H1 (cell line): ENCODE data around the gene TLE1. TPM values are rescaled to one million over a fixed set of nuclear protein-coding genes. Genes with fewer than 3 reads are reported as not detected.

Experiments
- CTCF ChIA-PET: fragments of 300-600 bp; sonication (Branson Sonifier 250); formaldehyde crosslinking; loops from one replicate; lab custom pipeline; 2021; ENCODE audit not compliant: partially characterized antibody; lab: Charles Lee
- POLR2A ChIA-PET: fragments of 300-600 bp; sonication (Branson Sonifier 250); formaldehyde crosslinking; loops from one replicate; lab custom pipeline; 2021; ENCODE audit warnings: inconsistent platforms; ENCODE audit not compliant: partially characterized antibody; lab: Charles Lee
- DNase-seq, 2 experiments: peaks; one replicate each; pipeline versions ENCODE4 v3.0.0 to v3.0.0-alpha.2; 2010 to 2022; ENCODE audit warnings: low spot score in 2 of 2, low read depth in 1 of 2, mixed read lengths in 1 of 2
- FAIRE-seq: peaks from 2 replicates; lab custom pipeline; 2011; peaks lifted over from hg19 to GRCh38; lab: Jason Lieb, UNC
- H2AFZ ChIP-seq: 2 replicates; pipeline ENCODE4 v1.8.1; 2012; ENCODE audit warnings: low read length, inconsistent platforms
- H2AK5ac ChIP-seq: 2 replicates; pipeline ENCODE4 v1.6.1; 2013; ENCODE audit warnings: low read depth, low read length
- H2BK120ac ChIP-seq: replicated peaks from 2 replicates; pipeline ENCODE3; 2013; ENCODE audit warnings: low read depth, low read length, inconsistent platforms
- H2BK12ac ChIP-seq: 2 replicates; pipeline ENCODE4 v1.6.1; 2013; ENCODE audit warnings: low read depth, low read length
- H2BK15ac ChIP-seq: 2 replicates; pipeline ENCODE4 v1.6.1; 2013; ENCODE audit warnings: low read length
- H2BK20ac ChIP-seq: 2 replicates; pipeline ENCODE4 v1.6.1; 2013; ENCODE audit warnings: low read length
- H2BK5ac ChIP-seq: 2 replicates; pipeline ENCODE4 v1.6.1; 2013; ENCODE audit warnings: low read depth, low read length
- H3K14ac ChIP-seq: 2 replicates; pipeline ENCODE4 v1.6.1; 2013; ENCODE audit warnings: inconsistent platforms; ENCODE audit not compliant: insufficient read length
- H3K18ac ChIP-seq: 2 replicates; pipeline ENCODE4 v1.6.1; 2013; ENCODE audit warnings: low read length; ENCODE audit errors: extremely low read depth
- H3K23ac ChIP-seq: 2 replicates; pipeline ENCODE4 v1.6.1; 2013; ENCODE audit warnings: inconsistent platforms; ENCODE audit not compliant: insufficient read length
- H3K23me2 ChIP-seq: 2 replicates; pipeline ENCODE4 v1.6.1; 2013; ENCODE audit warnings: low read depth, low read length
- H3K27ac ChIP-seq: 2 replicates; pipeline ENCODE4 v1.6.1; 2011; ENCODE audit warnings: low read depth, low read length, inconsistent platforms
- H3K27me3 ChIP-seq, 4 experiments: replicated peaks in 1 of 4; 1 replicate in 1 of 4; 2 replicates in 3 of 4; pipeline versions ENCODE4 v1.6.1 to v1.8.1; 2011 to 2013; ENCODE audit warnings: low read length in 3 of 4, mild to moderate bottlenecking in 3 of 4, inconsistent platforms in 2 of 4, mixed read lengths in 2 of 4, moderate library complexity in 1 of 4; ENCODE audit not compliant: control insufficient read depth in 3 of 4, insufficient read depth in 3 of 4; ENCODE audit errors: extremely low read depth in 1 of 4
- H3K36me3 ChIP-seq, 4 experiments: 2 replicates each; pipeline versions ENCODE4 v1.6.1 to v1.8.1; 2011 to 2013; ENCODE audit warnings: mild to moderate bottlenecking in 4 of 4, low read length in 3 of 4, moderate library complexity in 2 of 4, control low read depth in 1 of 4, inconsistent platforms in 1 of 4; ENCODE audit not compliant: insufficient read depth in 4 of 4, control insufficient read depth in 2 of 4
- H3K4ac ChIP-seq: replicated peaks from 2 replicates; pipeline ENCODE3; 2013; ENCODE audit warnings: low read length, low read depth, mixed read lengths, inconsistent platforms; ENCODE audit not compliant: insufficient read length
- H3K4me1 ChIP-seq, 4 experiments: replicated peaks in 1 of 4; 1 replicate in 1 of 4; 2 replicates in 3 of 4; pipeline versions ENCODE4 v1.6.1 to v1.8.1; 2011 to 2013; ENCODE audit warnings: low read length in 3 of 4, inconsistent platforms in 2 of 4, mixed read lengths in 1 of 4; ENCODE audit not compliant: insufficient read depth in 4 of 4, control insufficient read depth in 3 of 4
- H3K4me2 ChIP-seq, 2 experiments: 2 replicates each; pipeline versions ENCODE4 v1.6.1 to v1.8.1; 2011 to 2013; ENCODE audit warnings: low read depth in 2 of 2, low read length in 2 of 2, control low read depth in 1 of 2, inconsistent platforms in 1 of 2, mild to moderate bottlenecking in 1 of 2; ENCODE audit not compliant: insufficient read depth in 1 of 2
- H3K4me3 ChIP-seq, 4 experiments: fragments of 200-600, 300-600 bp in 1 of 4; sonication (generic), shearing (Covaris generic), sonication (Bioruptor Twin) in 1 of 4; 2 replicates each; pipeline versions ENCODE4 v1.5.1 to v1.8.1; 2011 to 2016; ENCODE audit warnings: low read length in 4 of 4, low read depth in 3 of 4, control low read depth in 2 of 4, inconsistent platforms in 2 of 4, mild to moderate bottlenecking in 2 of 4, mixed read lengths in 1 of 4, moderate library complexity in 1 of 4; ENCODE audit not compliant: insufficient read depth in 2 of 4; ENCODE audit errors: extremely low read depth in 1 of 4
- H3K56ac ChIP-seq: replicated peaks from 2 replicates; pipeline ENCODE3; 2013; ENCODE audit warnings: low read depth, mild to moderate bottlenecking, mixed read lengths, low read length, inconsistent platforms; ENCODE audit not compliant: insufficient read length
- H3K79me1 ChIP-seq: 2 replicates; pipeline ENCODE4 v1.6.1; 2013; ENCODE audit warnings: low read depth, low read length, control low read depth
- H3K79me2 ChIP-seq, 2 experiments: 2 replicates each; pipeline versions ENCODE4 v1.6.1 to v1.8.1; 2012 to 2013; ENCODE audit warnings: low read length in 2 of 2, mild to moderate bottlenecking in 2 of 2, inconsistent platforms in 1 of 2; ENCODE audit not compliant: insufficient read depth in 2 of 2, control insufficient read depth in 1 of 2
- H3K9ac ChIP-seq, 4 experiments: replicated peaks in 1 of 4; 1 replicate in 1 of 4; 2 replicates in 3 of 4; pipeline versions ENCODE4 v1.6.1 to v1.8.1; 2011 to 2013; ENCODE audit warnings: low read depth in 3 of 4, low read length in 3 of 4, control low read depth in 2 of 4, mild to moderate bottlenecking in 2 of 4, moderate library complexity in 2 of 4, inconsistent platforms in 1 of 4; ENCODE audit errors: extremely low read depth in 1 of 4
- H3K9me3 ChIP-seq, 2 experiments: 2 replicates each; pipeline versions ENCODE4 v1.6.1 to v1.8.1; 2012 to 2013; ENCODE audit warnings: mild to moderate bottlenecking in 2 of 2, moderate library complexity in 2 of 2, control low read depth in 1 of 2, inconsistent platforms in 1 of 2, low read depth in 1 of 2, low read length in 1 of 2, mixed read lengths in 1 of 2; ENCODE audit not compliant: insufficient read depth in 2 of 2
- H4K20me1 ChIP-seq, 2 experiments: replicated peaks in 1 of 2; 2 replicates each; pipeline versions ENCODE3 to v1.8.1; 2011 to 2013; ENCODE audit warnings: inconsistent platforms in 2 of 2, low read length in 2 of 2, mild to moderate bottlenecking in 1 of 2; ENCODE audit not compliant: insufficient read depth in 2 of 2, control insufficient read depth in 1 of 2
- H4K5ac ChIP-seq: 2 replicates; pipeline ENCODE4 v1.6.1; 2013; ENCODE audit warnings: low read length, low read depth, mixed read lengths, inconsistent platforms; ENCODE audit not compliant: insufficient read length
- H4K8ac ChIP-seq: 2 replicates; pipeline ENCODE4 v1.8.0; 2013; ENCODE audit warnings: mild to moderate bottlenecking, moderate library complexity, low read length, inconsistent platforms; ENCODE audit not compliant: insufficient read depth; ENCODE audit errors: extremely low read depth
- H4K91ac ChIP-seq: replicated peaks from 2 replicates; pipeline ENCODE3; 2013; ENCODE audit warnings: low read length, mixed read lengths, inconsistent platforms; ENCODE audit not compliant: insufficient read length
- CEBPB ChIP-seq: IDR thresholded peaks from 2 replicates; pipeline ENCODE4 v1.6.1; 2012; ENCODE audit warnings: low read depth, low read length
- WGBS, 2 experiments: shearing (Covaris generic) in 1 of 2; methylation state at CpG; one replicate each; pipeline versions ENCODE4 v1.1.6 to v1.1.7; 2013 to 2015; ENCODE audit warnings: low lambda C conversion rate in 2 of 2, mixed read lengths in 2 of 2, inconsistent platforms in 1 of 2, low coverage in 1 of 2, missing lambda C conversion rate in 1 of 2; ENCODE audit not compliant: insufficient replicate concordance in 2 of 2, insufficient coverage in 1 of 2, insufficient read length in 1 of 2; ENCODE audit errors: extremely low coverage in 1 of 2, missing lambda C conversion rate in 1 of 2; 5-methylcytosine and 5-hydroxymethylcytosine counted together
- polyA plus RNA-seq, 7 experiments: library from polyadenylated mRNA; depleted of rRNA in 3 of 7; stranded (reverse) in 5 of 7; unstranded in 2 of 7; fragments of >200 nt in 5 of 7; fragments of 200-250 nt in 2 of 7; gene quantifications; 1 replicate in 5 of 7; 2 replicates in 1 of 7; 4 replicates in 1 of 7; pipeline versions ENCODE4 v1.2.1 to v1.2.3, GENCODE V29; 2011 to 2013; ENCODE audit warnings: missing spikeins in 2 of 7, mixed read lengths in 2 of 7
- total RNA-seq: library from RNA; stranded (reverse); fragmentation: NEBNext Ultra II Directional; extraction: Animal tissue kit (Norgen Biotek cat#: 25700); gene quantifications from 2 replicates; pipeline ENCODE4 v1.2.1, GENCODE V29; 2021

TLE1 gene
- total and polyA plus RNA-seq, 2 of the 8 experiments (the other 6 are each of a cell fraction or from before 2014, with no cell fraction given), result 81.8 to 91.6 TPM

- Histone ChIP-seq H3K4me1 (peaks cover 0 to 5% (median 1%) of the 10 kb centered on the region in 4 experiments; a peak in 2 of 7 replicates), H3K36me3 (no peaks in the 10 kb centered on the region), H4K5ac (no peak overlapping the region), H3K79me2 (no peaks in the 10 kb centered on the region), H3K27ac (no peak overlapping the region), H3K4me3 (no peak overlapping the region), H4K20me1 (no peaks in the 10 kb centered on the region), H2BK12ac (no peak overlapping the region), H3K79me1 (no peaks in the 10 kb centered on the region; the same call in 1 of the 2 replicates), H2BK120ac (no peak overlapping the region), H3K23me2 (no peaks in the 10 kb centered on the region), H2BK20ac (no peak overlapping the region), H3K4ac (no peak overlapping the region), H2BK5ac (no peak overlapping the region), H4K8ac (no peak overlapping the region), H3K9me3 (no peaks in the 10 kb centered on the region), H3K4me2 (no peak overlapping the region), H4K91ac (no peak overlapping the region), H3K27me3 (no peaks in the 10 kb centered on the region), H2AK5ac (no peak overlapping the region), H3K18ac (no peak overlapping the region), H3K56ac (no peak overlapping the region), H3K9ac (no peak overlapping the region), H2AFZ (peak overlapping the region; percentile 41; the same call in 1 of the 2 replicates), H2BK15ac (0 out of 2 replicates have a peak overlapping the region, but pooled peaks have one; percentile 8), H3K14ac (no peak overlapping the region), H3K23ac (no peak overlapping the region)
- FAIRE-seq (no peak), DNase-seq (no peak)
- no peak for TF ChIP-seq CEBPB
- WGBS, 2 experiments, result 93% methylated on average over 5 of the region's 5 CpGs; no CpG with 5 or more reads in 1 of the 2 experiments
- POLR2A ChIA-PET, result no interaction called here
- CTCF ChIA-PET, result interaction anchor here (0.6 to 1.1 kb wide), 2 partner anchors 42 to 801 kb away, joined by 3 read pairs; no protein-coding TSS in a partner anchor
These were observed 124.7 kb downstream of the TLE1 start for GRCh38 chr9:81564632-81565031.
